GM11168 (cell line): ENCODE results near the gene EYA3.

Experiments used
- in situ Hi-C: fragments of 300-500 bp; cut with MboI; formaldehyde crosslinking; loops from one replicate; pipeline ENCODE4 v1.12.0; 2022; ENCODE audit warnings: low sequenced_read_pairs; ENCODE audit not compliant: unreplicated experiment

Gene EYA3

DNA sequence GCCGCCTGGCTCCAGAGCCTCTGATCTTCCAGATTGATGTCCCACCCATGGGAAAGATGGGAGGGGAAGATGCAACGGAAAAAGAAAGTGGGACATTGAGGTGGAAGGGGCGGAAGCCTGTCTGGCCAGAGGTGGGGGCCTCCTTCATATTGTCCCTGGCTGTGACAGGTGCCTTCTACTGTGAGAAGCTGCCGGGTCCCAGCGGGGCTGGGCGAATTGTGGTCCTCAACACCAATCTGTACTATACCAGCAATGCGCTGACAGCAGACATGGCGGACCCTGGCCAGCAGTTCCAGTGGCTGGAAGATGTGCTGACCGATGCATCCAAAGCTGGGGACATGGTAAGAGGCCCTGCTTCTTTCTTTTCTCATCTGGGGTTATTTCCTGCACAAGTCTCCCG is 134.2 kb downstream of the EYA3 start:
- in situ Hi-C loops: no loop called here

DNA sequence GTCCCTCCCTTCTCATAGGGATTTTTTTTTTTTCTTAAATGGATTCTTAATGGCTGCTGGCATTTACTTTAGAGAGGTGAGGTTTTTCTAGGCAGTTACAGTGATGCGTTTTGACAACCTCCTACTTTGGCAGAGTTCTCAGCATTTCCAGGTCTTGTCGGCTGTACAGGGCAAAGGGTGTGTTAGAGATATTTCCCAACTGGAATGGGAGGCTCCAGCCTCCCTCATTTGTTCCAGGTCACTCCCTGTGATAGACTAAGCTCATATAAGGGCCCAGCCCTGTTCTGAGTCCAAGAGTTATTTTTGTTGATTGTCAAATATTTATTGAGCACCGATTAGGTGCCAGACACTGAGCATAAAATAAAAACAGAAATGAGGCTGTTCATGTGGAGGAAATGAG is 136.3 kb downstream of the EYA3 start:
- in situ Hi-C loops: no loop called here

DNA sequence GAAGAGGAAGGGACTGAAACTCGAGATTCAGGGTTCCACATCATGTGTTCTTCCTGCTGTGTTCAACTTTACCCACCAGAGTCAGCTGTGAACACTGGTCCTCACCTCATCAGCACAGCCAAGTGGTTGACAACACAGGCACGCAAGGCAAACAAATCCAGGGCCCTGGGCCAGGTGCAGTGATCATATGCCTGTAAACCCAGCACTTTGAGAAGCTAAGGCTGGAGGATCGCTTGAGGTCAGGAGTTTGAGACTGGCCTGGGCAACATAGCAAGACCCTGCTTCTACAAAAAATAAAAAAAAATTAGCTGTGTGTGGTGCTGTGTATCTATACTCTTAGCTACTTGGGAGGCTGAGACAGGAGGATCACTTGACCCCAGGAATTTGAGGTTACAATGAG is 137.0 kb downstream of the EYA3 start:
- in situ Hi-C loops: no loop called here

DNA sequence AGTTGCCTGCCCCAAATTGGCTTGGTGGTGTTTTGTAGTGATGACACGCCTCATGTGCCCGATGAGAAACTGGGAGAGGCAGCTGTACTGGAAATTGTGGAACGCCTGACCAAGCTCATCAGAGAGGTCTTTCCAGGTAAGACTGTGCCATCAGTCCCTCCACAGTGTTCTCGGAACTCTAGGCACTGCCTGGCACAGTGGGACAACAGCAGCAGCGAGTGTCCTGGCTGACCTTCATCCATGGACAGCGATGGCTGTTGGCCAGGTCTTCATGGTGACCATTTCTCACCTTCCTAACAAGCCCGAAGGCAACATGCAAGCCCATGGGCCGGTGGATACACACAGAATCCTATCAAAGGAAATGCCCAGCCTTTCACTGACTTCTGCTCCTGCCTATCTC is 139.4 kb downstream of the EYA3 start:
- in situ Hi-C loops: no loop called here

DNA sequence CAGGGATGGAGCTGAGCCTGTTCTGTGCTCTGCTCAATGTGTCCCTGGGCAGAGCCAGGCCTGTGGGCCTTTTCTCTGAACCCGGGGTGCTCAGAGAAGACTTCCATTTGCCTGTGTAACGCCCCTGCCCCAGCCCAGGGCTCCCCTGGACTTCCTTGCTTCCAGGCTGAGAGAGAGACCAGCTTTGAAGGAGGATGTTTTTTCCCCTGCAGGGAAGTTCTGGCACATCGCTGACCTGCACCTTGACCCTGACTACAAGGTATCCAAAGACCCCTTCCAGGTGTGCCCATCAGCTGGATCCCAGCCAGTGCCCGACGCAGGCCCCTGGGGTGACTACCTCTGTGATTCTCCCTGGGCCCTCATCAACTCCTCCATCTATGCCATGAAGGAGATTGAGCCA is 143.4 kb downstream of the EYA3 start:
- in situ Hi-C loops: no loop called here

GRCh38 chr1:27941671-27942540 is 146.5 kb downstream of the EYA3 start:
- in situ Hi-C loops: no loop called here

DNA sequence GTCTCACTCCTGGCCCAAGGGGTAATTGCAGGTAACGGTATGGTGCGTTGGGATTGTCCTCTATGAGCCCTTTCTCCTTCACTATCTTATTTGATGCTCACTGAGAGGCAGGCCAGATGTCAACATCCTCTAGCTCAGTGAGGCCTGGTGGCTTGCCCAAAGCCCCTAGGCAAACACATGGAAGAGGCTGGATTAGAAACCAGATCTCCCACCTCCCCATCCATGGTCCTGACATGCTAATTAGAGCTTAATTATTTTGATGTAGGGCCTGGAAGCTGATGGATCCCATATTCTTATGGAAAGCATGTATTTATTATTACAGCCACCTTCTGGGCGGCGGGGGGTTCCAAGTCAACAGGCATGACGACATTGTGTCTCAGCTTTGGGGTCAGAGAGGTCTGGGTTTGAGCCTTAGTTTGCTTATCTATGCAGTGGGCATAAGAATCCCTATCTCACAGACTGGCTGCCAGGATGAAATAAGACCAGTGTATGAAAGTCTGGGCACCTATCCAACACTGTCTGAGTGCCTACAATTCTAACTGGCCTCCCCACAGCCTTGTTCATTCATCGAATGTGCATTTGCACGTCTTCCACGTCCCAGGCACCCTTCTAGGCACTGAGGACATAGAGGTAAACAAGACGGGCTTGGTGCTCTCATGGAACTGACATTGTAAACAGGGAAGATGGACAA is 147.4 kb downstream of the EYA3 start:
- in situ Hi-C loops: no loop called here

DNA sequence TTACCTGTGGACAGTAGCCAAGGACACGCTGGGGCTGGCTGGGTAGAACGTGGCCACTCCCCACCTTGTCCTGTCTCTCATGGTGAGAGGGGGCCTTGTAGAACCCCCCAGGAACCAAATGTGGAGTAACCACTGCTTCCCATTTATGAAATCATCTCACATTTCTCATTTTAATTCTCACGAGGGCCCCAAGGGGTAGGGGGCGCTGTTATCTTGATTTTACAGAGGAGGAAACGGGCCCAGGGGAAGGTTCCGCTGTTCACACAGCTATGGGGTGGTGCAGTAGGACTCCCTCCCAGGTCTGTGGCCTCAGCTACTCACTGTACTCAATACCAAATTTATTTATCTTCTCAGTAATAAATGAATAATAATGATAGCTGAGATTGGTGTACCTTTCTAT is 148.1 kb downstream of the EYA3 start:
- in situ Hi-C loops: no loop called here

DNA sequence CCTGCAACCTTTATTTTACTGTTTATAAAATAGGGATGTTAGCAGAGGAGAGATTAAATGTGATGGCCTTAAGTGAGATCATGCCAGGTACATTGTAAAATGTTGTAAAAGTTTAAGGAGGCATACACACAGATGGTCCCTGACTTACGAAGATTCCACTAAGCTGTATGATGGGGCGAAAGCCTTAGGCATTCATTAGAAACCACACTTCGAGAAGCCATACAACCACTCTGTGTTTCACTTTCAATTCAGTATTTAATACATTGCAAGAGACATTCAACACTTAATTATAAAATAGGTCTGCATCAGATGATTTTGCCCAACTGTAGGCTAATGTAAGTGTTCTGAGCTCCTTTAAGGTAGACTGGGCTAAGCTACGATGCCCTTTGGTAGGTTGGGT is 149.9 kb downstream of the EYA3 start:
- in situ Hi-C loops: no loop called here

- in situ Hi-C loops: no loop called here
Observed at GRCh38 chr1:27937524-27937836, 150.9 kb downstream of the EYA3 start.

DNA sequence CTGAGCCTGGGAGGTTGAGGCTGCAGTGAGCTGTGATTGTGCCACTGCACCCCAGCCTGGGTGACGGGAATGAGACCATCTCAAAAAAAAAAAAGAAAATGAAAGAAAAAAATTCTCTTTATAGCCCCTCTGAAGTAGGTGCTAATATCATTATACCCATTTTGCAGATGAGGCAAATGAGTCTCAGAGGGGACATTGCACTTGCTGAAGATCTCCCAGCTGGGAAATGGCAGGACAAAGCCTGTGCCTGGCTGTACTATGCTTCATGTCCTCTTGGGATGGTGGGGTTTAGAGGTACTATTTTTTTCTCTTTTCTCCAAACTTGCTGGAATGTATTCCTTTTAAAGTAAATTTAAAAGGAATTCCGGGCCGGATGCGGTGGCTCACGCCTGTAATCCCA is 152.0 kb downstream of the EYA3 start:
- in situ Hi-C loops: no loop called here

- in situ Hi-C loops: no loop called here
Observed at GRCh38 chr1:27935721-27936120, 152.7 kb downstream of the EYA3 start.

GRCh38 chr1:27934818-27935549 is 153.4 kb downstream of the EYA3 start, which contains the start of gene SMPDL3B:
SMPDL3B (plus strand) TSS chr1:27935000; CDS start chr1:27935184, 184 bp downstream.
- in situ Hi-C loops: no loop called here

DNA sequence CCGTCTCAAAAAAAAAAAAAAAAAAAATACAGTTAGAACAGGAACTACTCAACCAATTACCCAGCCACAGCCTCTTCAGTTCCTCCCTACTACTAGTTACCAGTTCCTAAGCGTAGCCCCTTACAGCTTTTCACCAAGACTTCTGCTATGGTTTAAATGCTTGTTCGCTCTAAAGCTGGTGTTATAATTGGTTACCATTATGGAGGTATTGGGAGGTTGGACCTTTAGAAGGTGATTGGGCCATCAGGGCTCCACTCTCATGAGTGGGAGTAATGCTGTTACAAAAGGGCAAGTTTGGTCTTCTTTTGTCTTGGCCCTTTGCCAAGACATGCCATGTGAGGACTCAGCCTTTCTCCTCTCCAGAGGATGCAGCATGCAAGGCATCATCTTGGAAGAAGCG is 156.7 kb downstream of the EYA3 start:
- in situ Hi-C loops: no loop called here

DNA sequence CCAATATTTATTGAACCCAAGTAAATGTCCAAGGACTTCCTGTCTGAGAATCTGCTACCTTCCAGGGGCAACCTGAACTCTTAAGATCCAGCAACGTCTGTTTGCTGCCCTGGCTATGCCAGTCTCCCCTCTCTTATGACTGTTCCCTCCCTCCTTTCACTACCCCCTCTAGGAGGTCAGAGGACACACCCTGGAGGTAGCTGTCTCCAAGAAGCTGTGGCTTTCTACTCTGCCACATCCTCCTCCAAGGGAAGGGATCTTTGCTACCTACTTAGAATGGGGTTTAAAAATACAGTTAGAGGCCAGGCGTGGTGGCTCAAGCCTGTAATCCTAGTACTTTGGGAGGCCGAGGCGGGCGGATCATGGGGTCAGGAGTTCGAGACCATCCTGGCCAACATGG is 157.2 kb downstream of the EYA3 start:
- in situ Hi-C loops: no loop called here

DNA sequence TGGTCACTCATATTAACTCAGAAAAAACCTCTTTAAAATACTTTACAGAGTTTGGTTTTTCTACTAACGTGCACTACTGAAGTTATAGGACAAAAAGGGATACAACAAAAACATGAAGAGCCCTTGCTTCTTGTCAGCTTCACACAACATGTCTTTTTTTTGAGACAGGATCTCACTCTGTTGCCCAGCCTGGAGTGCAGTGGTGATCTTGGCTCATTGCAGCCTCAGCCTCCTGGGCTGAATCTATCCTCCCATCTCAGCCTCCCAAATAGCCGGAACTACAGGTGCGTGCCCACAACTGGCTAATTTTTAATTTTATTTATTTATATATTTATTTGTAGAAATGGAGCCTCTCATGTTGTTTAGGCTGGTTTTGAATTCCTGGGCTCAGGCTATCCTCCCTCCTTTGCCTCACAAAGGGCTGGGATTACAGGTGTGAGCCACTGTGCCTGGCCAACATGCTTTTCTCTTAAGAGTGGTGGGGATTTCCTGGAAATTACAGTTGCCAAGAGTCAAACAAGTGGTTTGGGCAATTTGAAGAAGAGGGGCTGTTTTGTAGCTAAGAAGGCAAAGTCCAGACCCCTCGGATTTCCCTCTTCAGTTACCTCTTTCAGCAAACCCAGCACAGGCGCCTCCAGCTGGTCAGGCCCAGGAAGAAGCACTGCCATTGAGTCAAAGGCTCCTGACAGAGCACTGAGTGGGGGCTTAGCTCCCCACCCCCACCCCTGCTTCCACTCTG is 160.0 kb downstream of the EYA3 start:
- in situ Hi-C loops: no loop called here

DNA sequence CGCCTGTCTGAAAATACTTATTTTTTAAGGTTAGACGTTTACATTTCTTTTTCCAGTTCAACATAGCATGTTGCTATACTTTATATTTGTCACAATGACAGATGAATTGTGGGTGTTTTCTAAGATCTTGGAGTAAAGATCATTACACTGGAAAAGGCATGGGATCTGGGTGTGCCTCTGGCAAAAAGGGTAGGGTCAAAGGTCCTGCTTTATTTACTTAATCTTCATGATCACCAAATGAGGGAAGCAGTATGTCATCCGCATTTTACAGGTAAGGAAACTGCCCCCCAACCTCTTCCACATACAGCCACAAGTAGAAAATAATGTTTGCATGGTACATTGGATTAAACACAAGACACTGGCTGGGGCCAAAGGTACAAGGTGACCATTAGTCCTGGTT is 166.1 kb downstream of the EYA3 start:
- in situ Hi-C loops: no loop called here
